Smooth muscle cell (in vitro differentiated cells): Measurements from ENCODE around the gene JOSD1. TPM values are rescaled to one million over a fixed set of nuclear protein-coding genes. Genes with fewer than 3 reads are reported as not detected.

Experiments used
- DNase-seq: peaks from one replicate; lab custom pipeline; 2025; ENCODE audit not compliant: unreplicated experiment; lab: John Stamatoyannopoulos, UW
- H2AFZ ChIP-seq: fragments of 200-600 bp; sonication (generic); 2 replicates; pipeline ENCODE4 v1.6.0; 2016; ENCODE audit warnings: antibody characterized with exemption, low read depth, mild to moderate bottlenecking
- H3F3A ChIP-seq: fragments of 200-600 bp; sonication (generic); 2 replicates; pipeline ENCODE4 v1.6.0; 2017; ENCODE audit warnings: antibody characterized with exemption, low read depth
- H3K27ac ChIP-seq: fragments of 200-600 bp; sonication (generic); 2 replicates; pipeline ENCODE4 v1.5.1; 2016; ENCODE audit warnings: low read depth, mild to moderate bottlenecking
- H3K27me3 ChIP-seq: fragments of 200-600 bp; sonication (generic); 2 replicates; pipeline ENCODE4 v1.6.1; 2016; ENCODE audit warnings: low read depth, mild to moderate bottlenecking
- H3K36me3 ChIP-seq: fragments of 200-600 bp; sonication (generic); 2 replicates; pipeline ENCODE4 v1.5.1; 2016; ENCODE audit warnings: low read depth
- H3K4me1 ChIP-seq: fragments of 200-600 bp; sonication (generic); 2 replicates; pipeline ENCODE4 v1.5.1; 2016; ENCODE audit warnings: low read depth
- H3K4me2 ChIP-seq: fragments of 200-600 bp; sonication (generic); 2 replicates; pipeline ENCODE4 v1.6.0; 2016; ENCODE audit warnings: mild to moderate bottlenecking
- H3K4me3 ChIP-seq: fragments of 200-600 bp; sonication (generic); 2 replicates; pipeline ENCODE4 v1.5.1; 2016; ENCODE audit warnings: mild to moderate bottlenecking
- H3K79me2 ChIP-seq: fragments of 200-600 bp; sonication (generic); 2 replicates; pipeline ENCODE4 v1.6.0; 2016; ENCODE audit warnings: low read depth, mild to moderate bottlenecking
- H3K9ac ChIP-seq: fragments of 200-600 bp; sonication (generic); 2 replicates; pipeline ENCODE4 v1.6.0; 2016; ENCODE audit warnings: low read depth
- H3K9me3 ChIP-seq: fragments of 200-600 bp; sonication (generic); replicated peaks from 2 replicates; pipeline ENCODE4 v1.5.1; 2016; ENCODE audit warnings: low read depth
- H4K20me1 ChIP-seq: fragments of 200-600 bp; sonication (generic); 2 replicates; pipeline ENCODE4 v1.6.0; 2016; ENCODE audit warnings: low read depth
- CTCF ChIP-seq: fragments of 200-600 bp; sonication (generic); IDR thresholded peaks from 2 replicates; pipeline ENCODE4 v1.5.1; 2017; ENCODE audit warnings: borderline replicate concordance, mild to moderate bottlenecking, antibody characterized with exemption; ENCODE audit not compliant: insufficient read depth, poor library complexity, severe bottlenecking
- WGBS: methylation state at CpG from one replicate; pipeline ENCODE4 v1.1.7; 2016; ENCODE audit warnings: low lambda C conversion rate; 5-methylcytosine and 5-hydroxymethylcytosine counted together
- polyA plus RNA-seq: library from polyadenylated mRNA; unstranded; fragments of >200 nt; fragmentation: Nextera tagmentation; extraction: Ambion mirVana; gene quantifications from 2 replicates; pipeline ENCODE4 v1.2.1, GENCODE V29; 2016
- total RNA-seq: library from RNA; depleted of rRNA; stranded (reverse); fragments of >200 nt; gene quantifications from 2 replicates; pipeline ENCODE4 v1.2.3, GENCODE V29; 2014

Gene JOSD1
- total and polyA plus RNA-seq, 2 experiments from 2014 or later, result 6.2 to 38.9 TPM

GRCh38 chr22:38732251-38732815, 31.6 kb upstream of the JOSD1 start:
- no peak overlapping the region for H2AFZ ChIP-seq
- WGBS, result 95% methylated on average over 13 of the region's 13 CpGs
- H3K36me3 ChIP-seq, result peaks cover 5% of the 10 kb centered on the region
- H3K9ac ChIP-seq, result no peak overlapping the region
- peaks cover 7% of the 10 kb centered on the region for H4K20me1 ChIP-seq
- H3K27ac ChIP-seq, result no peak overlapping the region
- H3K4me1 ChIP-seq, result no peaks in the 10 kb centered on the region
- no peak overlapping the region for H3K4me3 ChIP-seq
- H3K9me3 ChIP-seq, result no peaks in the 10 kb centered on the region
- no peak overlapping the region for H3K4me2 ChIP-seq
- H3F3A ChIP-seq, result no peaks in the 10 kb centered on the region
- DNase-seq, result no peak
- H3K27me3 ChIP-seq, result no peaks in the 10 kb centered on the region
- TF ChIP-seq CTCF, result no peak
- H3K79me2 ChIP-seq, result no peaks in the 10 kb centered on the region

GRCh38 chr22:38731703-38732161, 31.0 kb upstream of the JOSD1 start:
- H3K27me3 ChIP-seq, result no peaks in the 10 kb centered on the region
- WGBS, result 92% methylated on average over 6 of the region's 6 CpGs
- no peaks in the 10 kb centered on the region for H3F3A ChIP-seq
- H3K79me2 ChIP-seq, result no peaks in the 10 kb centered on the region
- H3K4me1 ChIP-seq, result no peaks in the 10 kb centered on the region
- no peak overlapping the region for H3K27ac ChIP-seq
- H4K20me1 ChIP-seq, result peaks cover 7% of the 10 kb centered on the region
- no peak for TF ChIP-seq CTCF
- peaks cover 5% of the 10 kb centered on the region for H3K36me3 ChIP-seq
- no peak overlapping the region for H3K4me3 ChIP-seq
- H3K4me2 ChIP-seq, result no peak overlapping the region
- H3K9ac ChIP-seq, result no peak overlapping the region
- DNase-seq, result no peak
- H3K9me3 ChIP-seq, result no peaks in the 10 kb centered on the region
- no peak overlapping the region for H2AFZ ChIP-seq

DNA sequence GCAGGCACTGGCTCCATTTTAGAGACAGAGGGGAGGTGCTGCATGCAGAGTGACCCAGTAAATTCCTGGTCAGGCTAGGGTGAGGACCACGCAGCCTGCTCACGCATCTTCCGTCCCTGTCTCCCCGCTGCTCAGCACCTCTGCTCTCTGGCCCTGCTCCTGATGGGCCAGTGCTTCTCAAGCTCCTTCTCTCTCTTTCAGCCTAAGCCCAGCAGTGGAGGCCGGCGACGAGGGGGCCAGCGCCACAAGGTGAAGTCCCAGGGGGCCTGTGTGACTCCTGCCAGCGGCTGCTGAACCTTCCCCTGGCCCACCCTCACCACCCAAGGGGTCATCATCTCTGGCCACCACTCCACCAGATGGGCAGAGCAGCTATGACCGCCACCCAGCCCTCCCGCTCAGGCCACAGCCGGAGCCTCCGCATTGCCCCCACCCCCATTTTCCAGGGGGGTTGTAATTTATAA, 29.7 kb upstream of the JOSD1 start:
- Histone ChIP-seq H3F3A (no peaks in the 10 kb centered on the region), H3K79me2 (no peaks in the 10 kb centered on the region), H3K36me3 (peaks cover 5% of the 10 kb centered on the region), H3K9me3 (no peaks in the 10 kb centered on the region), H3K4me1 (no peaks in the 10 kb centered on the region), H4K20me1 (peaks cover 7% of the 10 kb centered on the region), H3K27me3 (no peaks in the 10 kb centered on the region), H3K4me2 (no peak overlapping the region), H2AFZ (no peak overlapping the region), H3K27ac (no peak overlapping the region), H3K4me3 (no peak overlapping the region), H3K9ac (no peak overlapping the region)
- no peak for TF ChIP-seq CTCF
- 100% methylated on average over 11 of the region's 13 CpGs for WGBS
- no peak for DNase-seq

GRCh38 chr22:38729946-38730345, 29.2 kb upstream of the JOSD1 start:
- H3K4me1 ChIP-seq, result no peaks in the 10 kb centered on the region
- H4K20me1 ChIP-seq, result peaks cover 7% of the 10 kb centered on the region
- no peak overlapping the region for H3K27ac ChIP-seq
- no peaks in the 10 kb centered on the region for H3K27me3 ChIP-seq
- no peak overlapping the region for H3K9ac ChIP-seq
- H3K79me2 ChIP-seq, result no peaks in the 10 kb centered on the region
- no peaks in the 10 kb centered on the region for H3K9me3 ChIP-seq
- H3K36me3 ChIP-seq, result peaks cover 5% of the 10 kb centered on the region
- WGBS, result 97% methylated on average over 6 of the region's 6 CpGs
- DNase-seq, result no peak
- H3K4me2 ChIP-seq, result no peak overlapping the region
- no peak overlapping the region for H3K4me3 ChIP-seq
- no peak for TF ChIP-seq CTCF
- no peaks in the 10 kb centered on the region for H3F3A ChIP-seq
- no peak overlapping the region for H2AFZ ChIP-seq
